Tibial nerve (tissue), 3 donors: ENCODE data around the gene BCL7A.

Source experiments
- CTCF ChIP-seq, 5 experiments: fragments of 200-600 bp in 3 of 5; fragments of 450-650 bp in 2 of 5; sonication (generic) in 3 of 5; IDR thresholded peaks; one replicate each; pipeline ENCODE4 v1.5.1; 2016 to 2019; ENCODE audit warnings: antibody characterized with exemption in 5 of 5, mild to moderate bottlenecking in 3 of 5, moderate library complexity in 2 of 5
- POLR2A ChIP-seq, 2 donors: fragments of 450-650 bp; IDR thresholded peaks; one replicate each; pipeline ENCODE4 v1.6.1; 2017; ENCODE audit warnings: antibody characterized with exemption in 2 of 2, mild to moderate bottlenecking in 2 of 2, moderate library complexity in 2 of 2

- no peak for TF ChIP-seq POLR2A (IDR thresholded peaks at IDR 0.05)
- no peak for TF ChIP-seq CTCF (IDR thresholded peaks at IDR 0.05)
These were observed 9.5 kb upstream of the BCL7A start for GRCh38 chr12:122012184-122012583.
